Thyroid gland (tissue), 4 donors: Measurements from ENCODE around the gene WDR6. TPM values are rescaled to one million over a fixed set of nuclear protein-coding genes. Genes with fewer than 3 reads are reported as not detected.

Source experiments
- DNase-seq, 2 donors: peaks; one replicate each; pipeline ENCODE4 v3.0.0-alpha.2; 2019
- H3K27ac ChIP-seq, 3 donors: fragments of 200-600 bp; sonication (generic); 1 replicate in 2 of 3; 2 replicates in 1 of 3; pipeline ENCODE4 v1.5.1; 2016 to 2019; ENCODE audit warnings: mild to moderate bottlenecking in 1 of 3, moderate library complexity in 1 of 3
- H3K27me3 ChIP-seq: fragments of 200-600 bp; sonication (generic); one replicate; pipeline ENCODE4 v1.5.1; 2019
- H3K36me3 ChIP-seq, 2 donors: fragments of 200-600 bp; sonication (generic); one replicate each; pipeline ENCODE4 v1.5.1; 2016 to 2019
- H3K4me1 ChIP-seq, 2 donors: fragments of 200-600 bp; sonication (generic); one replicate each; pipeline ENCODE4 v1.5.1; 2017 to 2019
- H3K4me3 ChIP-seq, 3 donors: fragments of 200-600 bp; sonication (generic); replicated peaks in 1 of 3; 1 replicate in 2 of 3; 2 replicates in 1 of 3; pipeline ENCODE4 v1.5.1; 2016; ENCODE audit warnings: mild to moderate bottlenecking in 1 of 3
- H3K9me3 ChIP-seq: fragments of 200-600 bp; sonication (generic); one replicate; pipeline ENCODE4 v1.5.1; 2017
- POLR2A ChIP-seq, 2 donors: fragments of 450-650 bp; IDR thresholded peaks; one replicate each; pipeline ENCODE4 v1.6.1; 2017; ENCODE audit warnings: antibody characterized with exemption in 2 of 2, mild to moderate bottlenecking in 2 of 2, moderate library complexity in 1 of 2
- WGBS, 2 donors: methylation state at CpG; one replicate each; pipeline ENCODE4 v1.1.5; 2017; 5-methylcytosine and 5-hydroxymethylcytosine counted together
- intact Hi-C: fragments of 100-400 bp; cut with DNase I; formaldehyde crosslinking; loops from one replicate; pipeline ENCODE4 v1.15.1; 2023
- total RNA-seq, 4 donors: library from RNA; depleted of rRNA; stranded (reverse); fragments of >200 nt; gene quantifications; one replicate each; pipeline ENCODE4 v1.2.3, GENCODE V29; 2016
- TF ChIP-seq, protein P1 (sequence below), 6 experiments: fragments of 200-600 bp in 3 of 6; fragments of 450-650 bp in 3 of 6; sonication (generic) in 3 of 6; IDR thresholded peaks; one replicate each; pipeline ENCODE4 v1.5.1; 2016 to 2019; ENCODE audit warnings: antibody characterized with exemption in 6 of 6, mild to moderate bottlenecking in 2 of 6, inconsistent platforms in 1 of 6, moderate library complexity in 1 of 6

Gene WDR6
- total RNA-seq, 4 donors from 2014 or later: 125 to 169 (median 149) TPM

- TF ChIP-seq POLR2A (IDR thresholded peaks at IDR 0.05): no peak
- peaks cover 25 to 38% of the 10 kb centered on the region in 2 donors for H3K4me1 ChIP-seq
Observed at GRCh38 chr3:49023775-49024174, 16.6 kb downstream of the WDR6 start.

DNA sequence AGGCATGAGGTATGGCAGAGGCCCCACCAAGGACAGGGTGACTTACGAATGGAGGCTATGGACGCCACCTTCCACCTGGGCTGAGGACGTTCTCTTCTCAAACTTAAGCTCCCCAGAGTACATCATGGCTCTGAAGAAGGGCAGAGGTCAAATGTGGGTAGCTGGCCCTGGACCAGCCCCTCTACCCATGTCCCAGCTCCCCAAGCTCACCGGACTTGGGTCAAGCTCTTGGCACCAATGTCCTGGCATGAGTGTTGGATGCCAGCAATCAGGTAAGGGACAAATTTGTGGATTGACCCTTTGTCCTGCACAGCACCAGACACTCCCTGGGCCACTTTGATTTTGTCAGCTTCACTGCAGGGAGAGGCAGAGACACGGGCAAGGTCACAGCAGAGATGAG is 17.3 kb downstream of the WDR6 start:
- H3K36me3 ChIP-seq: peaks cover 25% of the 10 kb centered on the region in 2 donors
- H3K4me3 ChIP-seq: no peak overlapping the region
- H3K4me1 ChIP-seq: peaks cover 24 to 35% of the 10 kb centered on the region in 2 donors
- no peak for DNase-seq
- no peaks in the 10 kb centered on the region for H3K9me3 ChIP-seq
- no peaks in the 10 kb centered on the region for H3K27me3 ChIP-seq
- WGBS, 2 donors: 86 to 92% methylated on average over 4 to 5 of the region's 5 CpGs
- H3K27ac ChIP-seq: no peak overlapping the region
- TF ChIP-seq, protein P1, sequence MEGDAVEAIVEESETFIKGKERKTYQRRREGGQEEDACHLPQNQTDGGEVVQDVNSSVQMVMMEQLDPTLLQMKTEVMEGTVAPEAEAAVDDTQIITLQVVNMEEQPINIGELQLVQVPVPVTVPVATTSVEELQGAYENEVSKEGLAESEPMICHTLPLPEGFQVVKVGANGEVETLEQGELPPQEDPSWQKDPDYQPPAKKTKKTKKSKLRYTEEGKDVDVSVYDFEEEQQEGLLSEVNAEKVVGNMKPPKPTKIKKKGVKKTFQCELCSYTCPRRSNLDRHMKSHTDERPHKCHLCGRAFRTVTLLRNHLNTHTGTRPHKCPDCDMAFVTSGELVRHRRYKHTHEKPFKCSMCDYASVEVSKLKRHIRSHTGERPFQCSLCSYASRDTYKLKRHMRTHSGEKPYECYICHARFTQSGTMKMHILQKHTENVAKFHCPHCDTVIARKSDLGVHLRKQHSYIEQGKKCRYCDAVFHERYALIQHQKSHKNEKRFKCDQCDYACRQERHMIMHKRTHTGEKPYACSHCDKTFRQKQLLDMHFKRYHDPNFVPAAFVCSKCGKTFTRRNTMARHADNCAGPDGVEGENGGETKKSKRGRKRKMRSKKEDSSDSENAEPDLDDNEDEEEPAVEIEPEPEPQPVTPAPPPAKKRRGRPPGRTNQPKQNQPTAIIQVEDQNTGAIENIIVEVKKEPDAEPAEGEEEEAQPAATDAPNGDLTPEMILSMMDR (IDR thresholded peaks at IDR 0.05): no peak
- no peak for TF ChIP-seq POLR2A (IDR thresholded peaks at IDR 0.05)
- intact Hi-C loops: loop anchor here (10.0 kb wide), 1 partner anchor 70 kb away; the partner anchor contains the start of gene QRICH1

More at GRCh38 chr3:49023775-49024174, 16.6 kb downstream of the WDR6 start:
- H3K36me3 ChIP-seq: peaks cover 25% of the 10 kb centered on the region in 2 donors
- H3K27ac ChIP-seq: no peak overlapping the region
- intact Hi-C loops: loop anchor here (10.0 kb wide), 1 partner anchor 71 kb away; the partner anchor contains the start of gene QRICH1
- no peaks in the 10 kb centered on the region for H3K27me3 ChIP-seq
- no peaks in the 10 kb centered on the region for H3K9me3 ChIP-seq
- H3K4me3 ChIP-seq: no peak overlapping the region
- no peak for DNase-seq
- WGBS, 2 donors: 88 to 91% methylated on average over 4 of the region's 4 CpGs

- TF ChIP-seq, protein P1 (IDR thresholded peaks at IDR 0.05): no peak
- TF ChIP-seq POLR2A (IDR thresholded peaks at IDR 0.05): no peak
- no peaks in the 10 kb centered on the region for H3K9me3 ChIP-seq
- no peak for DNase-seq
- no peak overlapping the region for H3K4me3 ChIP-seq
- intact Hi-C loops: loop anchor here (10.0 kb wide), 1 partner anchor 70 kb away; the partner anchor contains the start of gene QRICH1
- 84 to 90% methylated on average over 9 to 11 of the region's 13 CpGs for WGBS, 2 donors
- H3K27ac ChIP-seq: no peak overlapping the region
- peaks cover 18 to 32% of the 10 kb centered on the region in 2 donors for H3K4me1 ChIP-seq
- H3K36me3 ChIP-seq: peaks cover 25 to 29% of the 10 kb centered on the region in 2 donors
- H3K27me3 ChIP-seq: no peaks in the 10 kb centered on the region
Observed at GRCh38 chr3:49025005-49025792, 18.0 kb downstream of the WDR6 start.

- intact Hi-C loops: loop anchor here (10.0 kb wide), 1 partner anchor 69 kb away; the partner anchor contains the start of gene QRICH1
- Histone ChIP-seq H3K9me3 (no peaks in the 10 kb centered on the region), H3K27me3 (no peaks in the 10 kb centered on the region), H3K27ac (no peak overlapping the region), H3K4me3 (no peak overlapping the region), H3K4me1 (peaks cover 14 to 28% of the 10 kb centered on the region in 2 donors), H3K36me3 (peaks cover 27 to 36% of the 10 kb centered on the region in 2 donors)
- TF ChIP-seq, protein P1 (IDR thresholded peaks at IDR 0.05): no peak
- TF ChIP-seq POLR2A (IDR thresholded peaks at IDR 0.05): no peak
- WGBS, 2 donors: 92 to 94% methylated on average over 8 of the region's 8 CpGs
- no peak for DNase-seq
Observed at GRCh38 chr3:49025793-49026520, 18.8 kb downstream of the WDR6 start.

- peaks cover 14 to 28% of the 10 kb centered on the region in 2 donors for H3K4me1 ChIP-seq
- H3K4me3 ChIP-seq: no peak overlapping the region
- no peak for DNase-seq
- TF ChIP-seq, protein P1 (IDR thresholded peaks at IDR 0.05): no peak
- TF ChIP-seq POLR2A (IDR thresholded peaks at IDR 0.05): no peak
- H3K27ac ChIP-seq: no peak overlapping the region
- H3K27me3 ChIP-seq: no peaks in the 10 kb centered on the region
- peaks cover 33 to 40% of the 10 kb centered on the region in 2 donors for H3K36me3 ChIP-seq
- intact Hi-C loops: loop anchor here (10.0 kb wide), 1 partner anchor 68 kb away; the partner anchor contains the start of gene QRICH1
- no peaks in the 10 kb centered on the region for H3K9me3 ChIP-seq
- WGBS, 2 donors: 96 to 97% methylated on average over 3 of the region's 3 CpGs
Observed at GRCh38 chr3:49026536-49026935, 19.3 kb downstream of the WDR6 start.
